Prostate gland (tissue), 2 donors: ENCODE data around the gene CRY2.

Experiments used
- CTCF ChIP-seq, 4 experiments: fragments of 200-600 bp in 2 of 4; fragments of 450-650 bp in 2 of 4; sonication (generic) in 2 of 4; IDR thresholded peaks; 1 replicate in 3 of 4; 2 replicates in 1 of 4; pipeline ENCODE4 v1.5.1; 2016 to 2019; ENCODE audit warnings: antibody characterized with exemption in 4 of 4, mild to moderate bottlenecking in 2 of 4, moderate library complexity in 2 of 4
- POLR2A ChIP-seq: fragments of 450-650 bp; IDR thresholded peaks from one replicate; pipeline ENCODE4 v1.6.1; 2016; ENCODE audit warnings: antibody characterized with exemption, mild to moderate bottlenecking
- POLR2AphosphoS5 ChIP-seq: sonication (generic); formaldehyde crosslinking; IDR thresholded peaks from one replicate; pipeline ENCODE4 v1.6.1; 2017; ENCODE audit warnings: antibody characterized with exemption

GRCh38 chr11:45913942-45914635 is 66.8 kb downstream of the CRY2 start:
- TF ChIP-seq POLR2A (no peak), CTCF (IDR thresholded peaks at IDR 0.05) (no peak), POLR2AphosphoS5 (no peak)
